ENCODE measurements around the gene SLC25A42.

Gene SLC25A42

DNA sequence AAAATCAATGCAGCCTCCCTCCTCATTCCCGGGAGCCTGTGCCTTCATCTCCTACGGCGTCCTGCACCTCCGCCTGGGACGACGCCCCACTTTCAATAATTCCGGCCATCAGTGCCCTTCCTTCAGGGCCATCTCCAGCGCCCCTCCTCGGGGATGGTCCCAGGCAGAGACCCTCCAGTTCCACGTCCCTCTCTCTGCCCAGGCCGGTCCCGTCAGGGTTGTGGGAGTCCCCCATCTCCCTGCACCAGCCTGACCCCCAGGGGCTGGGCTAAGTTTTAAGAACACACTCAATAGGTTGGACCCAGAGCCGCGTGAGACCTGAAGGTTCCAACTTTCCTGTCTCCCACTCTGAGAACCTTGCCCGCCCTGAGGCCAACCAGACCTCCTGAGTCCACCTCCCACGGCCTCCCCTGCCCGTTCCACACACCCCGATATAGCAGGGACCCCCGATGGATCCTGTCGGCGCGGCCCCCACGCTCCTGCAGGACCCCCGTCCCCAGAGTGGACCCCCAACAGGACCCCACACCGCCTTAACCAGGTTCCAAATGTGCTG, 73.8 kb downstream of the SLC25A42 start:
- no peak for DNase-seq (ENCODE audit: low read depth)
- H3K4me3 ChIP-seq (ENCODE audit: low read length), result peak overlapping the region; percentile 100
- TF ChIP-seq, protein P1, sequence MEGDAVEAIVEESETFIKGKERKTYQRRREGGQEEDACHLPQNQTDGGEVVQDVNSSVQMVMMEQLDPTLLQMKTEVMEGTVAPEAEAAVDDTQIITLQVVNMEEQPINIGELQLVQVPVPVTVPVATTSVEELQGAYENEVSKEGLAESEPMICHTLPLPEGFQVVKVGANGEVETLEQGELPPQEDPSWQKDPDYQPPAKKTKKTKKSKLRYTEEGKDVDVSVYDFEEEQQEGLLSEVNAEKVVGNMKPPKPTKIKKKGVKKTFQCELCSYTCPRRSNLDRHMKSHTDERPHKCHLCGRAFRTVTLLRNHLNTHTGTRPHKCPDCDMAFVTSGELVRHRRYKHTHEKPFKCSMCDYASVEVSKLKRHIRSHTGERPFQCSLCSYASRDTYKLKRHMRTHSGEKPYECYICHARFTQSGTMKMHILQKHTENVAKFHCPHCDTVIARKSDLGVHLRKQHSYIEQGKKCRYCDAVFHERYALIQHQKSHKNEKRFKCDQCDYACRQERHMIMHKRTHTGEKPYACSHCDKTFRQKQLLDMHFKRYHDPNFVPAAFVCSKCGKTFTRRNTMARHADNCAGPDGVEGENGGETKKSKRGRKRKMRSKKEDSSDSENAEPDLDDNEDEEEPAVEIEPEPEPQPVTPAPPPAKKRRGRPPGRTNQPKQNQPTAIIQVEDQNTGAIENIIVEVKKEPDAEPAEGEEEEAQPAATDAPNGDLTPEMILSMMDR (IDR thresholded peaks at IDR 0.05; ENCODE audit: insufficient read depth, low read depth, low read length, missing control alignments), result no peak

DNA sequence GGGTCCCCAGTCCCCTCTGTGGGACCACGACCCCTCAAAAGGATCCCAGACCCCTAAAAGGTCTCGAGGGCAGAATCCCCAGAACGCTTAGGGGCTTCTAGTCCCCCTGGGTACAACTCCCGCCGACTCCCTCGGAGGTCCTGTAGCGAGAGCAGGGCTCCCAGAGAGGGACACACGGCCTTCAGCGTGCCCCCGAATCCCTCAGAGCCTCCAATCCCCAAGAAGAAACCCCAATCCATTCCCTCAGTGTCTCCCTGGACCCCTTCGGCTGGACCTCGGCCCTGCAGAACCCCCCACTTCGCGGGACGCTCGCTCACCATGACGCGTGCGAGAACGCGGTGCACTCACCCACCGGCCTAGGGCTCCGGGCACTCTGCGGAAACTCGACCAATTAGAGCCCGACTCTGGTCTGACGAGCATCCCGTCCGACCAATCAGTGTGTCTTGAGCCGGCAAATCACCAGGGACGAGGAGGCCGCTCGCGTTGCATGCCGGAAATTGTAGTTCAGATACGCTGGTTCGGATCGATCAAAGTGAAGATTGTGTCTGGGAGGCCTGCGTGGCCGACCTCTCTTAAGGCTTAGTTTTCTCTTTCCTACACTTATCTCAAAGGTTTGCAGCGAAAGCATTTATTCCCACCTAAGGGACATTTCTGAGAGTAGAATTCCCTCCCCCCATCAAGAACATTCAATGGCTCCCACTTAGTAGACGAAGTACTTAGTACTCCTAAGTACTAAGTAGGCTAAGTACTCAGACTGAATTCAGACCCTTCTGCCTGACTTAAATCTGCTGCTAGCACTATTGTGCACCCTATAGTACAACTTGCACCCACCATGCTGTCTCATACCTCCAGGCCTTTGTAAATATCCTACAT, 74.6 kb downstream of the SLC25A42 start, which contains the start of gene TMEM161A:
TSS of gene TMEM161A (minus strand) at position 370 of the 873 bp plus-strand sequence. CDS start at position 320, 50 bp downstream.
- H3K4me3 ChIP-seq (ENCODE audit: low read length), result peak within 1 kb of the TSS; percentile 100
- TF ChIP-seq, protein P1 (IDR thresholded peaks at IDR 0.05; ENCODE audit: insufficient read depth, low read depth, low read length, missing control alignments), result no peak
- peak; percentile 99 for DNase-seq (ENCODE audit: low read depth)

DNA sequence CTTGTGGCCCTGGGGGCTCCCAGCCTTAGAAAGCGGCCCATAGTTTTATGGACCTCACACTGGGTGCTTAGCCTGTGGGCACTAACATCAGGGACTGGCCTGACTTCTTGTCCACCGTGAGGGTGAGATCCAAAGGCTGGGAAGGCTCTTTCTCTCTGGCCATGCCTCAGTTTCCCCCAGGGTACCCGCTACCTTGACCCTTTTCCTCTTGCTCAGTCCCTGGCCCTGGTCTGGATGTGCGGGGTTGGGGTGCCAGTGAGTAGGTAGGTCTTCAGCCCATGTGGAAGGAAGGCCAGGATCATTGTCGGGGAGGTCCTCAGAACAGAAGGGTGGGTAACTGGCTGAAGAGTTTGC, 76.1 kb downstream of the SLC25A42 start:
- no peak for DNase-seq (ENCODE audit: low read depth)
- H3K4me3 ChIP-seq (ENCODE audit: low read length), result no peak overlapping the region
- TF ChIP-seq, protein P1 (IDR thresholded peaks at IDR 0.05; ENCODE audit: insufficient read depth, low read depth, low read length, missing control alignments), result no peak

DNA sequence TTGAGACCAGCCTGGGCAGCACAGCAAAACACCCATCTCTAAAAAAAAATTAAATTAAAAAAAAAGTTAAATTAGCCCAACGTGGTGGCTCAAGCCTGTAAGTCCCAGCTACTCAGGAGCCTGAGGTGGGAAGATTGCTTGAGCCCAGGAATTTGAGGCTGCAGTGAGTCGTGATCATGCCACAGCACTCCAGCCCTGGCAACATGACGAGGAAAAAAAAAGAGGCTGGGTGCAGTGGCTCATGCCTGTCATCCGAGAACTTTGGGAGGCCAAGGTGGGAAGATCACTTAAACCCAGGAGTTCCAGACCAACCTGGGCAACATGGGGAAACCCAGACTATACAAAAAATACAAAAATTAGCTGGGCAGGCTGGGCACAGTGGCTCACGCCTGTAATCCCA, 76.7 kb downstream of the SLC25A42 start:
- peak; percentile 73 for DNase-seq (ENCODE audit: low read depth)
- TF ChIP-seq, protein P1 (IDR thresholded peaks at IDR 0.05; ENCODE audit: insufficient read depth, low read depth, low read length, missing control alignments), result no peak
- H3K4me3 ChIP-seq (ENCODE audit: low read length), result no peak overlapping the region

DNA sequence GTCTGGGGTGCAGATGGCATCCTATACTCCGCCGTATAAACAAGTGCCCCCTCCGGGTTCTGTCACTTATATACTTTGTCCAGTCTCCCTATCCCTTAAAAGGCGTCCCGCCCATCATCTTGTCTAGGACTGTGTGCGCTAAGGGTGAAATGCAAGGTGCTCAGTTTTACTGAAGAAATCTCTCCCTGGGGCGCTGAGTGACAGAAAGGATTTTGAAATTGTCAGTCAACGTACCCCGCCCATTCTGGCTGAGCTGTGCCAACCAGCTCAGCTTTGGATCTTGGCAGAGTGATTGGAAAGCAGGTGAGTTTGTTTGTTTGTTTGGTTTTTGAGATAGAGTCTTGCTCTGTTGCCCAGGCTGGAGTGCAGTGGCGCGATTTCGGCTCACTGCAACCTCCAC, 78.6 kb downstream of the SLC25A42 start:
- TF ChIP-seq, protein P1 (IDR thresholded peaks at IDR 0.05; ENCODE audit: insufficient read depth, low read depth, low read length, missing control alignments), result no peak
- peak; percentile 46 for DNase-seq (ENCODE audit: low read depth)

DNA sequence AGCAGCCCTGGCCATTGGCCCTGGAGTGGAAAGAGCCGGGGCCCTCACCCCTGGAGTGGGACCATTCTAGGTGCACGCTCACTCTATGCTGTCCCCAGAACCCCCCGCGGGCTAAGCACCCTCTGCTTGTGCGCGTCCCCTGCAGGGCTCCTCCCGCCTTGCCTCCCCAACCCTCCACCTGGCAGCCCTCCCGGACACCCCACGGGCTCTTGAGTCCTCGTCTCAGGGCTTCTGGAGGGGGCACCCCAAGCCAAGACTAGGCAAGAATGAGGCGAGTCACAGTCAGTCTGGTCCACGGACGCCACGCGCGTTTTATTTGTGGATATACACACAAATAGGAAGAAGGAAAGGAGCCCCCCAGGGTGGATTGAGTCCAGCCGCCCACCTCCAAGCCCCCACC, 81.5 kb downstream of the SLC25A42 start:
- no peak for DNase-seq (ENCODE audit: low read depth)
- H3K4me3 ChIP-seq (ENCODE audit: low read length), result no peak overlapping the region
- TF ChIP-seq, protein P1 (IDR thresholded peaks at IDR 0.05; ENCODE audit: insufficient read depth, low read depth, low read length, missing control alignments), result no peak

More for the DNA sequence above, 78.6 kb downstream of the SLC25A42 start:
- H3K4me3 ChIP-seq (ENCODE audit: low read length), result no peak overlapping the region
